H9 (cell line): Measurements from ENCODE around the gene PRSS27. TPM values are rescaled to one million over a fixed set of nuclear protein-coding genes. Genes with fewer than 3 reads are reported as not detected.

Experiments used
- DNase-seq: peaks from one replicate; pipeline ENCODE4 v3.0.0-alpha.2; 2017
- H2AFZ ChIP-seq: one replicate; pipeline ENCODE4 v1.6.1; 2013; ENCODE audit warnings: mild to moderate bottlenecking, low read length, control low read depth, moderate library complexity
- H2AK5ac ChIP-seq: 2 replicates; pipeline ENCODE4 v1.6.1; 2013; ENCODE audit warnings: low read length, control low read depth, mixed read lengths; ENCODE audit not compliant: insufficient read length
- H2BK120ac ChIP-seq: one replicate; pipeline ENCODE4 v1.6.1; 2013; ENCODE audit warnings: low read depth, mild to moderate bottlenecking, low read length, control low read depth, inconsistent platforms; ENCODE audit not compliant: poor library complexity, severe bottlenecking
- H2BK12ac ChIP-seq: 2 replicates; pipeline ENCODE4 v1.6.1; 2013; ENCODE audit warnings: low read length, control low read depth, mixed read lengths, low read depth; ENCODE audit not compliant: insufficient read length
- H2BK15ac ChIP-seq: 2 replicates; pipeline ENCODE4 v1.6.1; 2013; ENCODE audit warnings: low read depth, low read length, control low read depth
- H2BK20ac ChIP-seq: one replicate; pipeline ENCODE4 v1.6.1; 2013; ENCODE audit warnings: low read depth, mild to moderate bottlenecking, low read length, control low read depth, inconsistent platforms; ENCODE audit not compliant: poor library complexity, severe bottlenecking
- H2BK5ac ChIP-seq: 2 replicates; pipeline ENCODE4 v1.6.1; 2013; ENCODE audit warnings: low read length, control low read depth, mixed read lengths; ENCODE audit not compliant: insufficient read length
- H3K14ac ChIP-seq: 2 replicates; pipeline ENCODE4 v1.6.1; 2013; ENCODE audit warnings: low read length, control low read depth; ENCODE audit not compliant: insufficient read depth
- H3K18ac ChIP-seq: 2 replicates; pipeline ENCODE4 v1.6.1; 2013; ENCODE audit warnings: low read depth, mild to moderate bottlenecking, mixed read lengths, low read length, control low read depth; ENCODE audit not compliant: insufficient read length
- H3K23ac ChIP-seq: 2 replicates; pipeline ENCODE4 v1.6.1; 2013; ENCODE audit warnings: low read length, control low read depth, mixed read lengths, low read depth; ENCODE audit not compliant: insufficient read length
- H3K23me2 ChIP-seq: 2 replicates; pipeline ENCODE4 v1.6.1; 2013; ENCODE audit warnings: low read depth, mild to moderate bottlenecking, mixed read lengths, low read length, control low read depth; ENCODE audit not compliant: insufficient read length, poor library complexity, severe bottlenecking
- H3K27ac ChIP-seq: 2 replicates; pipeline ENCODE4 v1.5.1; 2013; ENCODE audit warnings: low read length, control low read depth, mixed read lengths, low read depth; ENCODE audit not compliant: insufficient read length
- H3K27me3 ChIP-seq: 2 replicates; pipeline ENCODE4 v1.6.1; 2013; ENCODE audit warnings: low read length, control low read depth, inconsistent platforms; ENCODE audit not compliant: insufficient read depth
- H3K4ac ChIP-seq: 2 replicates; pipeline ENCODE4 v1.6.1; 2013; ENCODE audit warnings: low read depth, mild to moderate bottlenecking, control low read depth, inconsistent platforms, low read length, moderate library complexity
- H3K4me1 ChIP-seq: 2 replicates; pipeline ENCODE4 v1.6.1; 2013; ENCODE audit warnings: low read length, control low read depth, inconsistent platforms; ENCODE audit not compliant: insufficient read depth
- H3K4me2 ChIP-seq: 2 replicates; pipeline ENCODE4 v1.6.1; 2013; ENCODE audit warnings: low read length, control low read depth, mixed read lengths; ENCODE audit not compliant: insufficient read length, insufficient read depth
- H3K56ac ChIP-seq: 2 replicates; pipeline ENCODE4 v1.6.1; 2013; ENCODE audit warnings: low read depth, mild to moderate bottlenecking, mixed read lengths, low read length, control low read depth; ENCODE audit not compliant: insufficient read length
- H3K79me1 ChIP-seq: 2 replicates; pipeline ENCODE4 v1.6.1; 2013; ENCODE audit warnings: low read depth, mild to moderate bottlenecking, moderate library complexity, low read length, control low read depth, inconsistent platforms; ENCODE audit not compliant: insufficient read depth, poor library complexity, severe bottlenecking
- H3K79me2 ChIP-seq: 2 replicates; pipeline ENCODE4 v1.6.1; 2013; ENCODE audit warnings: low read length, control low read depth, inconsistent platforms; ENCODE audit not compliant: insufficient read depth
- H3K9ac ChIP-seq: 2 replicates; pipeline ENCODE4 v1.6.1; 2013; ENCODE audit warnings: low read length, control low read depth, mixed read lengths; ENCODE audit not compliant: insufficient read length; ENCODE audit errors: extremely low read depth
- H3K9me3 ChIP-seq: one replicate; pipeline ENCODE4 v1.6.1; 2013; ENCODE audit warnings: low read depth, low read length, inconsistent platforms; ENCODE audit not compliant: control insufficient read depth
- H3T11ph ChIP-seq: one replicate; pipeline ENCODE4 v1.6.1; 2013; ENCODE audit warnings: mild to moderate bottlenecking, low read length, control low read depth, inconsistent platforms
- H4K20me1 ChIP-seq: one replicate; pipeline ENCODE4 v1.6.1; 2013; ENCODE audit not compliant: control insufficient read depth, insufficient read length, insufficient read depth
- H4K5ac ChIP-seq: 2 replicates; pipeline ENCODE4 v1.6.1; 2013; ENCODE audit warnings: low read depth, mild to moderate bottlenecking, mixed read lengths, low read length, control low read depth; ENCODE audit not compliant: insufficient read length
- H4K8ac ChIP-seq: replicated peaks from 2 replicates; pipeline ENCODE4 v1.6.1; 2013; ENCODE audit warnings: low read length, control low read depth, mixed read lengths, low read depth; ENCODE audit not compliant: insufficient read length
- H4K91ac ChIP-seq: 2 replicates; pipeline ENCODE4 v1.6.1; 2013; ENCODE audit warnings: low read depth, mild to moderate bottlenecking, moderate library complexity, mixed read lengths, low read length, control low read depth; ENCODE audit not compliant: insufficient read length
- H3K27ac Mint-ChIP-seq, 3 experiments: 2 replicates in 2 of 3; 3 replicates in 1 of 3; pipeline ENCODE4 v1.8.0; 2020 to 2021; ENCODE audit warnings: mixed read lengths in 3 of 3, mild to moderate bottlenecking in 1 of 3, moderate library complexity in 1 of 3
- H3K27me3 Mint-ChIP-seq: 2 replicates; pipeline ENCODE4 v1.8.0; 2021; ENCODE audit warnings: low read depth, mild to moderate bottlenecking, moderate library complexity, mixed read lengths
- H3K36me3 Mint-ChIP-seq, 3 experiments: 2 replicates in 2 of 3; 3 replicates in 1 of 3; pipeline ENCODE4 v1.8.0; 2020 to 2021; ENCODE audit warnings: low read depth in 3 of 3, mixed read lengths in 3 of 3; ENCODE audit not compliant: insufficient read depth in 1 of 3
- H3K4me1 Mint-ChIP-seq, 2 experiments: 2 replicates each; pipeline ENCODE4 v1.8.0; 2020; ENCODE audit warnings: mixed read lengths in 2 of 2
- H3K4me3 Mint-ChIP-seq, 2 experiments: 2 replicates in 1 of 2; 3 replicates in 1 of 2; pipeline ENCODE4 v1.8.0; 2020 to 2021; ENCODE audit warnings: mild to moderate bottlenecking in 2 of 2, mixed read lengths in 2 of 2, moderate library complexity in 1 of 2
- H3K9me3 Mint-ChIP-seq, 2 experiments: 2 replicates in 1 of 2; 3 replicates in 1 of 2; pipeline ENCODE4 v1.8.0; 2020; ENCODE audit warnings: mild to moderate bottlenecking in 2 of 2, mixed read lengths in 2 of 2, moderate library complexity in 1 of 2
- CTCF ChIP-seq: fragments of 200-600 bp; sonication (generic); conservative IDR thresholded peaks from 3 replicates; pipeline ENCODE4 v1.8.0; 2021; ENCODE audit warnings: antibody characterized with exemption, mild to moderate bottlenecking
- WGBS: extraction: QIAGEN DNeasy Blood & Tissue Kit; methylation state at CpG from one replicate; pipeline ENCODE4 v1.1.7; 2013; ENCODE audit warnings: missing lambda C conversion rate, low lambda C conversion rate, mixed read lengths; ENCODE audit not compliant: insufficient read length; ENCODE audit errors: extremely low coverage; 5-methylcytosine and 5-hydroxymethylcytosine counted together
- total RNA-seq: library from RNA; stranded (reverse); gene quantifications from 2 replicates; pipeline ENCODE4 v1.2.1, GENCODE V29; 2021

Gene PRSS27
- total RNA-seq, 1 experiment from 2014 or later: 5.0 TPM

- H3K36me3 Mint-ChIP-seq: no peaks in the 10 kb centered on the region
- Histone ChIP-seq H3K79me2 (no peaks in the 10 kb centered on the region), H3K56ac (no peak overlapping the region), H3K14ac (no peak overlapping the region), H3K27me3 (no peaks in the 10 kb centered on the region), H2BK5ac (no peak overlapping the region), H3K18ac (no peak overlapping the region), H3K79me1 (no peaks in the 10 kb centered on the region), H4K91ac (no peak overlapping the region), H4K8ac (no peak overlapping the region), H3K9me3 (no peaks in the 10 kb centered on the region), H3K4me2 (no peak overlapping the region), H3K4me1 (no peaks in the 10 kb centered on the region), H3K9ac (no peak overlapping the region), H2BK15ac (no peak overlapping the region), H3K23ac (no peak overlapping the region), H4K5ac (no peak overlapping the region), H4K20me1 (no peaks in the 10 kb centered on the region), H3K4ac (no peak overlapping the region), H3K23me2 (no peaks in the 10 kb centered on the region), H3T11ph (no peak overlapping the region), H2BK20ac (no peak overlapping the region), H2BK12ac (no peak overlapping the region), H2BK120ac (no peak overlapping the region), H3K27ac (no peak overlapping the region), H2AK5ac (no peak overlapping the region), H2AFZ (no peak overlapping the region)
- no peak overlapping the region for H3K27ac Mint-ChIP-seq
- no peaks in the 10 kb centered on the region; the same call in 1 of the 2 replicates for H3K27me3 Mint-ChIP-seq
- peaks cover 6 to 21% of the 10 kb centered on the region in 2 experiments; a peak in 2 of 4 replicates for H3K4me1 Mint-ChIP-seq
- no peak overlapping the region for H3K4me3 Mint-ChIP-seq
- DNase-seq: no peak
- WGBS: no CpG with 5 or more reads among the region's 5 CpGs
- no peak for TF ChIP-seq CTCF
- no peaks in the 10 kb centered on the region for H3K9me3 Mint-ChIP-seq
Observed at GRCh38 chr16:2738615-2739014, 18.6 kb upstream of the PRSS27 start.
